HL-60 (cell line): ENCODE data around the gene PBX3.

Source experiments
- DNase-seq, 2 experiments: peaks; one replicate each; pipeline ENCODE4 v3.0.0-alpha.2; 2010 to 2020; ENCODE audit warnings: low read depth in 1 of 2, low spot score in 1 of 2
- H3K27ac ChIP-seq: fragments of 250-450 bp; sonication (Bioruptor Pico); replicated peaks from 2 replicates; pipeline ENCODE4 v1.5.1; 2020; ENCODE audit warnings: mild to moderate bottlenecking, moderate library complexity
- H3K27me3 ChIP-seq: fragments of 250-450 bp; sonication (Bioruptor Pico); 2 replicates; pipeline ENCODE4 v1.5.1; 2021; ENCODE audit warnings: mild to moderate bottlenecking, moderate library complexity; ENCODE audit not compliant: insufficient read depth, poor library complexity, severe bottlenecking
- H3K4me3 ChIP-seq: replicated peaks from 2 replicates; pipeline ENCODE4 v1.5.1; 2011; ENCODE audit warnings: mild to moderate bottlenecking, control low read depth, low read length; ENCODE audit not compliant: insufficient read depth
- GABPA ChIP-seq: IDR thresholded peaks from 2 replicates; pipeline ENCODE4 v1.6.1; 2012; ENCODE audit warnings: low read depth
- POLR2AphosphoS5 ChIP-seq: IDR thresholded peaks from 2 replicates; pipeline ENCODE4 v1.6.1; 2012; ENCODE audit warnings: low read depth
- SPI1 ChIP-seq: IDR thresholded peaks from 2 replicates; pipeline ENCODE4 v1.6.1; 2012; ENCODE audit warnings: low read depth, mild to moderate bottlenecking, borderline replicate concordance
- TF ChIP-seq, protein P1 (sequence below): IDR thresholded peaks from one replicate; pipeline ENCODE4 v1.5.1; 2011; ENCODE audit warnings: low read length, control low read depth, inconsistent platforms; ENCODE audit not compliant: insufficient read depth
- TF ChIP-seq, protein P2 (sequence below): IDR thresholded peaks from 2 replicates; pipeline ENCODE4 v1.6.1; 2012; ENCODE audit warnings: low read depth; ENCODE audit not compliant: insufficient replicate concordance

The PBX3 gene

GRCh38 chr9:125843646-125844045 lies 96.5 kb downstream of the PBX3 start:
- H3K27ac ChIP-seq: no peak overlapping the region
- TF ChIP-seq, protein P1, sequence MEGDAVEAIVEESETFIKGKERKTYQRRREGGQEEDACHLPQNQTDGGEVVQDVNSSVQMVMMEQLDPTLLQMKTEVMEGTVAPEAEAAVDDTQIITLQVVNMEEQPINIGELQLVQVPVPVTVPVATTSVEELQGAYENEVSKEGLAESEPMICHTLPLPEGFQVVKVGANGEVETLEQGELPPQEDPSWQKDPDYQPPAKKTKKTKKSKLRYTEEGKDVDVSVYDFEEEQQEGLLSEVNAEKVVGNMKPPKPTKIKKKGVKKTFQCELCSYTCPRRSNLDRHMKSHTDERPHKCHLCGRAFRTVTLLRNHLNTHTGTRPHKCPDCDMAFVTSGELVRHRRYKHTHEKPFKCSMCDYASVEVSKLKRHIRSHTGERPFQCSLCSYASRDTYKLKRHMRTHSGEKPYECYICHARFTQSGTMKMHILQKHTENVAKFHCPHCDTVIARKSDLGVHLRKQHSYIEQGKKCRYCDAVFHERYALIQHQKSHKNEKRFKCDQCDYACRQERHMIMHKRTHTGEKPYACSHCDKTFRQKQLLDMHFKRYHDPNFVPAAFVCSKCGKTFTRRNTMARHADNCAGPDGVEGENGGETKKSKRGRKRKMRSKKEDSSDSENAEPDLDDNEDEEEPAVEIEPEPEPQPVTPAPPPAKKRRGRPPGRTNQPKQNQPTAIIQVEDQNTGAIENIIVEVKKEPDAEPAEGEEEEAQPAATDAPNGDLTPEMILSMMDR: no peak
- TF ChIP-seq GABPA: no peak
- no peaks in the 10 kb centered on the region for H3K27me3 ChIP-seq
- DNase-seq: no peak
- no peak overlapping the region for H3K4me3 ChIP-seq

DNA sequence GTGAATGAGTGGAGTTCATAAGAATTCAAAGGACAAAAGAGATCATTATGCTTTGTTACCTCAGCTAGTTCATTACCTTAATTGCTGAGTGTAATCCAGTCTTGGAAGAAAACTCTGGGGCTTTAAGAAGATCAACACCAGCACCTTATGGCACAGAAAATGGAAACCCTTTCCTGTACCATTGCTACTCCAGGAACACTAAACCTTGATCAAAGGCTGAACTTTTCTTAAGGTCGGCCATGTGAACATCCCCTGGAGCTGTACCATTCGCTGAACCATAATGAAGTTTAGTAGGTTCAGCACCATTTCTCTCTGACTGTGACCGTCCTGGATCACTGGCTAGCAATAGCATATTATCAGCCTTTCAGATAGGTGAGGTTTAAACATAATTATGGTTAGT lies 97.4 kb downstream of the PBX3 start:
- Histone ChIP-seq H3K27me3 (no peaks in the 10 kb centered on the region), H3K4me3 (no peak overlapping the region), H3K27ac (no peak overlapping the region)
- TF ChIP-seq, protein P1: no peak
- TF ChIP-seq SPI1 (no peak), GABPA (no peak), POLR2AphosphoS5 (no peak)
- TF ChIP-seq, protein P2, sequence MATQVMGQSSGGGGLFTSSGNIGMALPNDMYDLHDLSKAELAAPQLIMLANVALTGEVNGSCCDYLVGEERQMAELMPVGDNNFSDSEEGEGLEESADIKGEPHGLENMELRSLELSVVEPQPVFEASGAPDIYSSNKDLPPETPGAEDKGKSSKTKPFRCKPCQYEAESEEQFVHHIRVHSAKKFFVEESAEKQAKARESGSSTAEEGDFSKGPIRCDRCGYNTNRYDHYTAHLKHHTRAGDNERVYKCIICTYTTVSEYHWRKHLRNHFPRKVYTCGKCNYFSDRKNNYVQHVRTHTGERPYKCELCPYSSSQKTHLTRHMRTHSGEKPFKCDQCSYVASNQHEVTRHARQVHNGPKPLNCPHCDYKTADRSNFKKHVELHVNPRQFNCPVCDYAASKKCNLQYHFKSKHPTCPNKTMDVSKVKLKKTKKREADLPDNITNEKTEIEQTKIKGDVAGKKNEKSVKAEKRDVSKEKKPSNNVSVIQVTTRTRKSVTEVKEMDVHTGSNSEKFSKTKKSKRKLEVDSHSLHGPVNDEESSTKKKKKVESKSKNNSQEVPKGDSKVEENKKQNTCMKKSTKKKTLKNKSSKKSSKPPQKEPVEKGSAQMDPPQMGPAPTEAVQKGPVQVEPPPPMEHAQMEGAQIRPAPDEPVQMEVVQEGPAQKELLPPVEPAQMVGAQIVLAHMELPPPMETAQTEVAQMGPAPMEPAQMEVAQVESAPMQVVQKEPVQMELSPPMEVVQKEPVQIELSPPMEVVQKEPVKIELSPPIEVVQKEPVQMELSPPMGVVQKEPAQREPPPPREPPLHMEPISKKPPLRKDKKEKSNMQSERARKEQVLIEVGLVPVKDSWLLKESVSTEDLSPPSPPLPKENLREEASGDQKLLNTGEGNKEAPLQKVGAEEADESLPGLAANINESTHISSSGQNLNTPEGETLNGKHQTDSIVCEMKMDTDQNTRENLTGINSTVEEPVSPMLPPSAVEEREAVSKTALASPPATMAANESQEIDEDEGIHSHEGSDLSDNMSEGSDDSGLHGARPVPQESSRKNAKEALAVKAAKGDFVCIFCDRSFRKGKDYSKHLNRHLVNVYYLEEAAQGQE: no peak
- DNase-seq: no peak

DNA sequence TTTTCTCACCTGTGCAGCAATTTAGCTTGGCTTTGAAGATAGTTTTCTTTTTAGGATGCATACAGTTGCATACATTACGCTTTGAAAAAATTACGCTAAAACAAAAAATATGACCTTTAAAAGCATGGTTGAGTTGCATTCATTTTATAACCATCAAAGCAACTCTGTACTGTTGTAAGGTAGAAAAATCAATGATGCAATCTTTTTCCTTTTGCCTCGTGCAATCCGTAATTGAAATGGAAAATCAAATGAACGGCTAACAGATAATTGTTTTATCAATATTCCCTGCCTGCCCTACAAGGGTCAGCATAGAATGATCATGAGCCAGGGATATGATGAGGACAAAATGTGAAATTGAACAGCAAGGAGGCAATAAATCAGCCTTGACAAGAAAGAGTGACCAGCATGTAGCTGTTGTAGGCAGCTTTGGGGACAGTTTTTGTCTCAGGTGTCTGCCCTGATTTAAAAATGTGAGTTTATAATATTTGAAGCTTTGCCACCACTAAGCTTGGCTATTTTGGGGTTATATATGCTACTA lies 98.2 kb downstream of the PBX3 start:
- Histone ChIP-seq H3K27ac (no peak overlapping the region), H3K27me3 (no peaks in the 10 kb centered on the region), H3K4me3 (no peak overlapping the region)
- DNase-seq: no peak
- TF ChIP-seq POLR2AphosphoS5: no peak
- TF ChIP-seq SPI1: no peak
- TF ChIP-seq, protein P2: no peak
- TF ChIP-seq, protein P1: no peak
- TF ChIP-seq GABPA: no peak

GRCh38 chr9:125847735-125848134 lies 100.6 kb downstream of the PBX3 start:
- Histone ChIP-seq H3K4me3 (no peak overlapping the region), H3K27me3 (no peaks in the 10 kb centered on the region), H3K27ac (no peak overlapping the region)
- no peak for DNase-seq
- TF ChIP-seq GABPA (no peak), SPI1 (no peak), POLR2AphosphoS5 (no peak)
- TF ChIP-seq, protein P2: no peak
- TF ChIP-seq, protein P1: no peak
